Measurements from ENCODE around the gene CCDC59. TPM values are rescaled to one million over a fixed set of nuclear protein-coding genes. Genes with fewer than 3 reads are reported as not detected.

CCDC59 gene, protein sequence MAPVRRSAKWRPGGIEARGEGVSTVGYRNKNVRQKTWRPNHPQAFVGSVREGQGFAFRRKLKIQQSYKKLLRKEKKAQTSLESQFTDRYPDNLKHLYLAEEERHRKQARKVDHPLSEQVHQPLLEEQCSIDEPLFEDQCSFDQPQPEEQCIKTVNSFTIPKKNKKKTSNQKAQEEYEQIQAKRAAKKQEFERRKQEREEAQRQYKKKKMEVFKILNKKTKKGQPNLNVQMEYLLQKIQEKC
- total RNA-seq, result 47.4 and 48.3 TPM in 2 replicates

DNA sequence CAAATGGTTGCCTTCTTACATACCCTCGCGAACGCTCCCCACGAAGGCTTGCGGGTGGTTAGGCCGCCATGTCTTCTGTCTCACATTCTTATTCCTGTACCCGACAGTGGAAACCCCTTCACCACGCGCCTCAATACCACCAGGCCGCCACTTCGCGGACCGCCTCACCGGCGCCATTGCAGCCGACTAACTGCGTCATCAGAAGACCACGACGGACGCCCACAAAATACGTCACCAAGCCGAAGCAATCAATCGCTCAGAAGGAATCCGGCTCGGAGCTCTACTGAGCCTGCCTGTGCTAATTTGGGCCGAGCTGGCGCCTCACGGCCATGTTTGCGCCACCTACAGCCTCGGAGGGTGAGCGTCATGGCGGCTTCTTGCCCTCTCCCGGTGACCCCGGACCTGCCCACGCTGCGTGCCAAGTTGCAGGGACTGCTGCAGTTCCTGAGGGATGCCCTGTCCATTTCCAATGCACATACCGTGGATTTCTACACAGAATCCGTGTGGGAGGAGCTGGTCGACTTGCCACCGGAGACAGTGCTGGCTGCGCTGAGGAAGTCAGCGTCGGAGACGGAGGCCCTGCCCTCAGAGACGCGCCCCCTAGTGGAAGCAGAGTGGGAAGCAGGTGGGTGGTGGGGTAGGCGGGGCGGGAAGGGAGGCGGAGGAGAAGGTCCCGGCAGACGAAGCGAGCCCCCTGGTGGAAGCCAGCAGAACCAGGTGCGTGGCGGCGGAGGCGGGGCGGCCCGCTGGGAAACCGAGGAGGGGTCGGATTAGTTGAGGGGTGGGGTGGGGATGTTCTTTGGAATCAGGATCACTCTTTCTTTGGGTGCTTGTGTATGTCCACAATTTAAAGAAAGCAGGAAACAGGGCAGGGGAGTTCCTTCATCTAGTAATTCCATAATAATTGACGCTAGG, at the start of gene CCDC59, which contains the start of gene METTL25:
CCDC59 (minus strand) TSS at position 188 of the 915 bp plus-strand sequence; CDS start at position 177, 11 bp downstream.
METTL25 (plus strand) TSS at position 330 of the 915 bp plus-strand sequence; CDS start at position 367, 37 bp downstream.
- Histone ChIP-seq H3K79me2 (ENCODE audit: insufficient read depth, low read length) (peaks cover 31% of the 10 kb centered on the region), H3K36me3 (ENCODE audit: insufficient read depth, low read length) (peaks cover 15% of the 10 kb centered on the region), H2AFZ (ENCODE audit: low read length) (peak within 1 kb of the TSS; percentile 100), H3K4me2 (ENCODE audit: insufficient read depth, low read length) (peak within 1 kb of the TSS; percentile 85), H4K20me1 (ENCODE audit: insufficient read depth, low read length) (no peaks in the 10 kb centered on the region), H3K27me3 (ENCODE audit: insufficient read depth, low read length) (no peaks in the 10 kb centered on the region), H3K27ac (ENCODE audit: low read depth, low read length) (peak within 1 kb of the TSS; percentile 93), H3K4me3 (ENCODE audit: insufficient read depth, low read length) (peak within 1 kb of the TSS; percentile 81), H3K4me1 (ENCODE audit: insufficient read depth, low read length) (peaks cover 17% of the 10 kb centered on the region), H3K9me3 (ENCODE audit: low read depth, low read length) (no peaks in the 10 kb centered on the region)
- peak; percentile 96 for DNase-seq (ENCODE audit: insufficient read length, low spot score, missing footprints)
- TF ChIP-seq, protein P1, sequence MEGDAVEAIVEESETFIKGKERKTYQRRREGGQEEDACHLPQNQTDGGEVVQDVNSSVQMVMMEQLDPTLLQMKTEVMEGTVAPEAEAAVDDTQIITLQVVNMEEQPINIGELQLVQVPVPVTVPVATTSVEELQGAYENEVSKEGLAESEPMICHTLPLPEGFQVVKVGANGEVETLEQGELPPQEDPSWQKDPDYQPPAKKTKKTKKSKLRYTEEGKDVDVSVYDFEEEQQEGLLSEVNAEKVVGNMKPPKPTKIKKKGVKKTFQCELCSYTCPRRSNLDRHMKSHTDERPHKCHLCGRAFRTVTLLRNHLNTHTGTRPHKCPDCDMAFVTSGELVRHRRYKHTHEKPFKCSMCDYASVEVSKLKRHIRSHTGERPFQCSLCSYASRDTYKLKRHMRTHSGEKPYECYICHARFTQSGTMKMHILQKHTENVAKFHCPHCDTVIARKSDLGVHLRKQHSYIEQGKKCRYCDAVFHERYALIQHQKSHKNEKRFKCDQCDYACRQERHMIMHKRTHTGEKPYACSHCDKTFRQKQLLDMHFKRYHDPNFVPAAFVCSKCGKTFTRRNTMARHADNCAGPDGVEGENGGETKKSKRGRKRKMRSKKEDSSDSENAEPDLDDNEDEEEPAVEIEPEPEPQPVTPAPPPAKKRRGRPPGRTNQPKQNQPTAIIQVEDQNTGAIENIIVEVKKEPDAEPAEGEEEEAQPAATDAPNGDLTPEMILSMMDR (IDR thresholded peaks at IDR 0.05; ENCODE audit: extremely low read depth, low read depth, low read length), result peak; percentile 79

DNA sequence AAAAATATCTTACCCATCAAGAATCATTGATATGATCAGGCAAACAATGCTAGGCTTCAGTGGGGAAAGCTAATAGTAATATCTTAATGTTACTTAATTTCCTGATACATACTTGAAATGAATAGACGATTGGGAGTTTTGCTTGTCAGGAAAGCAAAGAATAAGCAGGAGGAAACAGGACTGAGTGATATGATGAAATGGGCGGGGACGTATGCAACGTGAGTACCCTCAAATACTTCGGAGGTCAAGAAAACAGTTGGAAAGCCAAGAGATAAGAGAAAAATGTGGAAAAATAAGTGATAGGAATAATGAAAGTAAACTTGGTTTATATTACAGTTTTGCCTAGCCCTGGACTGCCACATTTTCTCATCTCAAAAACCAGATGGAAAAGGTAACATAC, 49.3 kb upstream of the CCDC59 start:
- H3K9me3 ChIP-seq (ENCODE audit: low read depth, low read length), result no peaks in the 10 kb centered on the region
- no peak for DNase-seq (ENCODE audit: insufficient read length, low spot score, missing footprints)
- H4K20me1 ChIP-seq (ENCODE audit: insufficient read depth, low read length), result no peaks in the 10 kb centered on the region
- no peak overlapping the region for H3K4me2 ChIP-seq (ENCODE audit: insufficient read depth, low read length)
- H3K27me3 ChIP-seq (ENCODE audit: insufficient read depth, low read length), result no peaks in the 10 kb centered on the region
- H2AFZ ChIP-seq (ENCODE audit: low read length), result no peak overlapping the region
- H3K79me2 ChIP-seq (ENCODE audit: insufficient read depth, low read length), result no peaks in the 10 kb centered on the region
- no peaks in the 10 kb centered on the region for H3K4me1 ChIP-seq (ENCODE audit: insufficient read depth, low read length)
- H3K27ac ChIP-seq (ENCODE audit: low read depth, low read length), result no peak overlapping the region
- TF ChIP-seq, protein P1 (IDR thresholded peaks at IDR 0.05; ENCODE audit: extremely low read depth, low read depth, low read length), result no peak
- no peaks in the 10 kb centered on the region for H3K36me3 ChIP-seq (ENCODE audit: insufficient read depth, low read length)
- H3K4me3 ChIP-seq (ENCODE audit: insufficient read depth, low read length), result no peak overlapping the region

DNA sequence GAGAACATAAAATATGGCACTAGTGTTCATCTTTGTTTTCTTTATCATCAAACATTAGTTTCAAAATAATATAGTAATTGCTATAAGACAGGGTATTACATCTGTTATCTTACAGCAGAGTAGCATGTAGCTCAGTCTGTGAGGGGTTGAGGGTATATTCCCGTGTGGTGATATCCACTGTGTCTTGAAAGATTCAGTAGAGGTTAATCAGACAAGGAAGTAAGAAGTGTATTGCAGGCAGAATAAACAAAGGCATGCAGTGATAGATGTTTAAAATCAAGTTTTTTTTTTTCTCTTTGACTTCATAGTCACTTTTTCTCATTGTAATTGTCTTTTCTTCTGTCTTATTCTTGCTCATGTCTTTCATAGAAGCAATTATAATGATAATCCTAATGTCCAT, 48.5 kb upstream of the CCDC59 start:
- Histone ChIP-seq H4K20me1 (ENCODE audit: insufficient read depth, low read length) (no peaks in the 10 kb centered on the region), H3K36me3 (ENCODE audit: insufficient read depth, low read length) (no peaks in the 10 kb centered on the region), H3K27ac (ENCODE audit: low read depth, low read length) (no peak overlapping the region), H3K4me2 (ENCODE audit: insufficient read depth, low read length) (no peak overlapping the region), H3K9me3 (ENCODE audit: low read depth, low read length) (no peaks in the 10 kb centered on the region), H2AFZ (ENCODE audit: low read length) (no peak overlapping the region), H3K4me3 (ENCODE audit: insufficient read depth, low read length) (no peak overlapping the region), H3K27me3 (ENCODE audit: insufficient read depth, low read length) (no peaks in the 10 kb centered on the region), H3K79me2 (ENCODE audit: insufficient read depth, low read length) (no peaks in the 10 kb centered on the region), H3K4me1 (ENCODE audit: insufficient read depth, low read length) (no peaks in the 10 kb centered on the region)
- TF ChIP-seq, protein P1 (IDR thresholded peaks at IDR 0.05; ENCODE audit: extremely low read depth, low read depth, low read length), result no peak
- no peak for DNase-seq (ENCODE audit: insufficient read length, low spot score, missing footprints)

DNA sequence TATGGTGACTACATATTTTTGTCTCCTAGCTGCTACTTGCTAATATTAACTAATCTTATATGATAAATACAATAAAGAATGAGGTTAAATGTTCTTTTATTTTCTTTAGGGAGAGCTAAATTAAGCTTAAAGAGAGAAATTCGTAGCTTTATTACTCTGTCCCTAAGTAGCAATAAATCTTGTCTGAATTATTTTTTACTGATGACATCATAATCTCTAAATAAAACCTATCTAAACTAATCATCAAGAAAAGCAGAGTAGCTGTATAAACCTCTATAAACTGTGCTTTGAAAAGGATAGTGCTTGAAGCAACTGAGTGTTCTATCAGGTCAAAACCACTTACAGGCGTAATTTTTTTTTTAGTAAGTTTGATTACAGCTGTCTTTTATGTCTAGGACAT, 42.6 kb upstream of the CCDC59 start:
- no peaks in the 10 kb centered on the region for H3K27me3 ChIP-seq (ENCODE audit: insufficient read depth, low read length)
- H3K4me1 ChIP-seq (ENCODE audit: insufficient read depth, low read length), result no peaks in the 10 kb centered on the region
- no peak overlapping the region for H3K27ac ChIP-seq (ENCODE audit: low read depth, low read length)
- no peak overlapping the region for H3K4me3 ChIP-seq (ENCODE audit: insufficient read depth, low read length)
- H3K4me2 ChIP-seq (ENCODE audit: insufficient read depth, low read length), result no peak overlapping the region
- no peaks in the 10 kb centered on the region for H4K20me1 ChIP-seq (ENCODE audit: insufficient read depth, low read length)
- H3K79me2 ChIP-seq (ENCODE audit: insufficient read depth, low read length), result no peaks in the 10 kb centered on the region
- TF ChIP-seq, protein P1 (IDR thresholded peaks at IDR 0.05; ENCODE audit: extremely low read depth, low read depth, low read length), result no peak
- H2AFZ ChIP-seq (ENCODE audit: low read length), result no peak overlapping the region
- no peaks in the 10 kb centered on the region for H3K36me3 ChIP-seq (ENCODE audit: insufficient read depth, low read length)
- H3K9me3 ChIP-seq (ENCODE audit: low read depth, low read length), result no peaks in the 10 kb centered on the region
- DNase-seq (ENCODE audit: insufficient read length, low spot score, missing footprints), result no peak

Data from osteoblast (primary cell).